ENCODE measurements around the gene BPHL. TPM values are rescaled to one million over a fixed set of nuclear protein-coding genes. Genes with fewer than 3 reads are reported as not detected.

BPHL gene
- total and polyA plus RNA-seq, 4 experiments from 2014 or later = 8.1 to 13.7 (median 10.2) TPM

DNA sequence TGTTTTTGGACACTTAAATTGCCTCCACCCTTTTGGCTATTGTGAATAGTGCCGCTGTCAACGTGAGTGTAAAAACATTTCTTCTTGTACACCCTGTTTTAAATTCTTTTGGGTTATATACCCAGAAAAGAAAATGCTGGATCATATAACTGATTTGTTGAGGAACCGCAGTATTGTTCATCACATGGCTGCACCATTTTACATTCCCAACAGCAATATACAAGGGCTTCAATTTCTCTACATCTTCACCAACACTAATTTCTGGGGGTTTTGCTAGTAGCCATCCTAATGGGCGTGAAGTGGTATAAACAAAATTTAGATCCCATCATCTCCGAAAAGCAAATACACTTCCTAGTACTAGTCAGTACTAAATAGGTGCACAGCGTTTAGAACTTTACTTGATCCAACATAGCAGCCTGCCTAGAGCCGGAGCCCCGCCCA lies 579 bp upstream of the BPHL start:
- Mint-ChIP-seq H3K4me3 (peak overlapping the region; percentile 75 to 96 (median 91)), H3K27me3 (no peaks in the 10 kb centered on the region), H3K27ac (peak overlapping the region; percentile 93 to 97 (median 96)), H3K36me3 (peaks cover 11 to 21% of the 10 kb centered on the region in 2 donors), H3K9me3 (no peaks in the 10 kb centered on the region), H3K4me1 (peaks cover 7 to 20% (median 14%) of the 10 kb centered on the region in 4 donors)
- Histone ChIP-seq H3K9me3 (ENCODE audit: control insufficient read depth in 1 of 2, low read length in 2 of 2) (no peaks in the 10 kb centered on the region), H3K27ac (ENCODE audit: low read depth, low read length) (peak overlapping the region; percentile 87), H3K4me1 (ENCODE audit: insufficient read depth, low read length) (peaks cover 14% of the 10 kb centered on the region), H3K27me3 (ENCODE audit: insufficient read depth, low read length) (no peaks in the 10 kb centered on the region), H3K4me3 (ENCODE audit: low read length in 2 of 2) (peak overlapping the region; percentile 71 to 94), H3K36me3 (ENCODE audit: insufficient read depth, low read length) (peaks cover 17% of the 10 kb centered on the region)
- DNase-seq = no peak
- ChIA-PET CTCF (ENCODE audit: partially characterized antibody) (interaction anchor here (0.6 kb wide), 1 partner anchor 51 kb away, joined by 3 read pairs; no protein-coding TSS in a partner anchor), POLR2A (ENCODE audit: partially characterized antibody) (interaction anchor here (1.0 to 1.6 kb wide), 6 partner anchors 39 to 900 kb away, joined by 3 to 9 read pairs (median 4); partner anchors contain the start of genes PSMG4, RIPK1 and TUBB2A)
- intact Hi-C loops (cut with micrococcal nuclease) = loop anchor here (1.0 to 2.0 kb wide), 11 partner anchors 39 to 1017 kb away; partner anchors contain the start of genes ECI2, NQO2, PSMG4 and SLC22A23

GRCh38 chr6:3119040-3119723 lies 671 bp downstream of the BPHL start:
- ChIA-PET CTCF (ENCODE audit: partially characterized antibody) (interaction anchor here (0.8 to 4.8 kb wide), 7 partner anchors 38 to 140 kb away, joined by 3 to 26 read pairs (median 3); partner anchors contain the start of genes PSMG4 and TUBB2A), POLR2A (ENCODE audit: partially characterized antibody) (interaction anchor here (0.8 to 1.7 kb wide), 9 partner anchors 38 to 899 kb away, joined by 3 to 9 read pairs (median 4); partner anchors contain the start of genes PSMG4, RIPK1 and TUBB2A)
- Mint-ChIP-seq H3K36me3 (peaks cover 4 to 12% of the 10 kb centered on the region in 2 donors), H3K4me3 (peak overlapping the region; percentile 74 to 96 (median 91)), H3K27me3 (no peaks in the 10 kb centered on the region), H3K4me1 (peaks cover 7 to 20% (median 14%) of the 10 kb centered on the region in 4 donors), H3K9me3 (no peaks in the 10 kb centered on the region), H3K27ac (peak overlapping the region; percentile 18 to 97 (median 86))
- DNase-seq = no peak
- H3K9me3 ChIP-seq (ENCODE audit: control insufficient read depth in 1 of 2, low read length in 2 of 2) = no peaks in the 10 kb centered on the region
- peak overlapping the region; percentile 87 for H3K27ac ChIP-seq (ENCODE audit: low read depth, low read length)
- H3K4me1 ChIP-seq (ENCODE audit: insufficient read depth, low read length) = peaks cover 14% of the 10 kb centered on the region
- H3K4me3 ChIP-seq (ENCODE audit: low read length in 2 of 2) = peak overlapping the region; percentile 76 to 94
- intact Hi-C loops (cut with micrococcal nuclease) = loop anchor here (2.0 kb wide), 2 partner anchors 140 to 902 kb away; partner anchors contain the start of gene PSMG4
- H3K36me3 ChIP-seq (ENCODE audit: insufficient read depth, low read length) = peaks cover 4% of the 10 kb centered on the region
- H3K27me3 ChIP-seq (ENCODE audit: insufficient read depth, low read length) = no peaks in the 10 kb centered on the region

- CTCF ChIA-PET (ENCODE audit: partially characterized antibody) = interaction anchor here (1.1 to 4.8 kb wide), 2 partner anchors 129 to 130 kb away, joined by 4 to 26 read pairs; no protein-coding TSS in a partner anchor
- H3K36me3 ChIP-seq (ENCODE audit: insufficient read depth, low read length) = no peaks in the 10 kb centered on the region
- Mint-ChIP-seq H3K27me3 (no peaks in the 10 kb centered on the region), H3K36me3 (peaks cover 0 to 5% of the 10 kb centered on the region in 2 donors), H3K4me1 (peaks cover 7 to 20% (median 14%) of the 10 kb centered on the region in 4 donors), H3K27ac (peak overlapping the region in 1 of 7 donors; percentile 24), H3K4me3 (peak overlapping the region in 3 of 8 donors; percentile 6 to 49 (median 48)), H3K9me3 (no peaks in the 10 kb centered on the region)
- intact Hi-C loops (cut with micrococcal nuclease) = no loop called here
- POLR2A ChIA-PET (ENCODE audit: partially characterized antibody) = interaction anchor here (0.9 kb wide), 1 partner anchor 47 kb away, joined by 3 read pairs; no protein-coding TSS in a partner anchor
- no peak for DNase-seq
- no peak overlapping the region for H3K27ac ChIP-seq (ENCODE audit: low read depth, low read length)
- peaks cover 14% of the 10 kb centered on the region for H3K4me1 ChIP-seq (ENCODE audit: insufficient read depth, low read length)
- H3K4me3 ChIP-seq (ENCODE audit: low read length in 2 of 2) = no peak overlapping the region
- no peaks in the 10 kb centered on the region for H3K9me3 ChIP-seq (ENCODE audit: control insufficient read depth in 1 of 2, low read length in 2 of 2)
- no peaks in the 10 kb centered on the region for H3K27me3 ChIP-seq (ENCODE audit: insufficient read depth, low read length)
Observed at GRCh38 chr6:3120765-3121089, 2.2 kb downstream of the BPHL start.

GRCh38 chr6:3122823-3123182 lies 4.3 kb downstream of the BPHL start:
- Histone ChIP-seq H3K4me1 (ENCODE audit: insufficient read depth, low read length) (peaks cover 11% of the 10 kb centered on the region), H3K9me3 (ENCODE audit: control insufficient read depth in 1 of 2, low read length in 2 of 2) (no peaks in the 10 kb centered on the region), H3K27ac (ENCODE audit: low read depth, low read length) (no peak overlapping the region), H3K36me3 (ENCODE audit: insufficient read depth, low read length) (no peaks in the 10 kb centered on the region), H3K27me3 (ENCODE audit: insufficient read depth, low read length) (no peaks in the 10 kb centered on the region), H3K4me3 (ENCODE audit: low read length in 2 of 2) (no peak overlapping the region)
- peaks cover 0 to 3% of the 10 kb centered on the region in 2 donors for H3K36me3 Mint-ChIP-seq
- H3K27me3 Mint-ChIP-seq = no peaks in the 10 kb centered on the region
- intact Hi-C loops (cut with micrococcal nuclease) = no loop called here
- no peak overlapping the region for H3K4me3 Mint-ChIP-seq
- CTCF ChIA-PET (ENCODE audit: partially characterized antibody) = interaction anchor here (0.6 to 4.8 kb wide), 2 partner anchors 128 to 137 kb away, joined by 3 to 26 read pairs; no protein-coding TSS in a partner anchor
- no peak for DNase-seq
- no peaks in the 10 kb centered on the region for H3K9me3 Mint-ChIP-seq
- POLR2A ChIA-PET (ENCODE audit: partially characterized antibody) = no interaction called here
- H3K4me1 Mint-ChIP-seq = peaks cover 7 to 18% (median 9%) of the 10 kb centered on the region in 4 donors
- H3K27ac Mint-ChIP-seq = no peak overlapping the region

DNA sequence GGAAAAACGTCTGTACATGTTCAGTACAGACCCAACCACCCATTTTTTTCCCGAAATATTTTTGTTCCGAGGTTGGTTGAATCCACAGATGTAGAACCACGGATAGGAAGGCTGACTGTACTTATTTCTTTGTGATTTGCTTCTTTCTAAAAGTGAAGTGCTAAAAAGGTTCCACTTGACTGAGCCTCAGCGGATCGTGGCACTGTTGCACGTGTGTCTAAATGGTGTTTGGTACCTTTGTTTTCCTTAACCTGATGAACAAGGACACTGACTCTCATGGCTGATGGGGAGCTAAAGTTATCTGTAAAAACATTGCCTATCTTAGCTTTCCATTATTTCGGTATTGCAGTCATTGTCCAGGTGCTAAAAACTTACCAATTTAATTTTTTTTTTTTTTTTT lies 6.2 kb downstream of the BPHL start:
- H3K4me3 ChIP-seq (ENCODE audit: low read length in 2 of 2) = no peak overlapping the region
- Mint-ChIP-seq H3K36me3 (peaks cover 7 to 9% of the 10 kb centered on the region in 2 donors), H3K9me3 (no peaks in the 10 kb centered on the region), H3K4me3 (no peak overlapping the region), H3K27me3 (no peaks in the 10 kb centered on the region), H3K27ac (no peak overlapping the region), H3K4me1 (peaks cover 0 to 4% (median 0%) of the 10 kb centered on the region in 4 donors)
- ChIA-PET CTCF (ENCODE audit: partially characterized antibody) (interaction anchor here (1.0 to 1.2 kb wide), 8 partner anchors 14 to 853 kb away, joined by 3 to 10 read pairs (median 3); no protein-coding TSS in a partner anchor), POLR2A (ENCODE audit: partially characterized antibody) (no interaction called here)
- no peak overlapping the region for H3K27ac ChIP-seq (ENCODE audit: low read depth, low read length)
- no peaks in the 10 kb centered on the region for H3K4me1 ChIP-seq (ENCODE audit: insufficient read depth, low read length)
- intact Hi-C loops (cut with micrococcal nuclease) = no loop called here
- no peaks in the 10 kb centered on the region for H3K27me3 ChIP-seq (ENCODE audit: insufficient read depth, low read length)
- H3K36me3 ChIP-seq (ENCODE audit: insufficient read depth, low read length) = no peaks in the 10 kb centered on the region
- DNase-seq = no peak
- no peaks in the 10 kb centered on the region for H3K9me3 ChIP-seq (ENCODE audit: control insufficient read depth in 1 of 2, low read length in 2 of 2)

DNA sequence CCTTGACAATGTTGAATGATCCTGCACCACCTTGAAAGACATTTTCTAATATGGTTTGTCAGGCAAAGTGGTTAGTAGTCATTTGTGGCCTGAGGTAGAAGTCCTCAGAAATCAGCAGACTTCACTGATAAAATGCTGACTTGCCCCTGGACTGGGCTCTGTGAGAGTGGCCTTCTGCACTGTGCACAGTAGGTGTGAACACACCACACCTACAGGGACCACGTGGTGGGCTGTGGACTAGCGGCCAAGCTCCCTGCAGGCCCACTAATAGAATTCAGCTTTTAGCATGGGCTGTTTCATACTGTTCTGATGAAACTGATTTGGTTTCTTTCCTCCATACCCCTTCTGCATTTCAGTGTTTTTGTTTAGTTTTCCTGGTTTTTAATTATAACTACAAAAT lies 7.3 kb downstream of the BPHL start:
- Mint-ChIP-seq H3K9me3 (no peaks in the 10 kb centered on the region), H3K4me1 (peaks cover 0 to 4% (median 0%) of the 10 kb centered on the region in 4 donors), H3K4me3 (no peak overlapping the region), H3K27me3 (no peaks in the 10 kb centered on the region), H3K27ac (no peak overlapping the region), H3K36me3 (peaks cover 12 to 15% of the 10 kb centered on the region in 2 donors)
- H3K27ac ChIP-seq (ENCODE audit: low read depth, low read length) = no peak overlapping the region
- ChIA-PET CTCF (ENCODE audit: partially characterized antibody) (interaction anchor here (0.7 to 7.4 kb wide), 16 partner anchors 9 to 895 kb away, joined by 3 to 83 read pairs (median 4); partner anchors contain the start of gene TUBB2A), POLR2A (ENCODE audit: partially characterized antibody) (no interaction called here)
- intact Hi-C loops (cut with micrococcal nuclease) = loop anchor here (1.0 to 2.0 kb wide), 4 partner anchors 31 to 606 kb away; partner anchors contain the start of gene TUBB2A
- H3K9me3 ChIP-seq (ENCODE audit: control insufficient read depth in 1 of 2, low read length in 2 of 2) = no peaks in the 10 kb centered on the region
- no peak overlapping the region for H3K4me3 ChIP-seq (ENCODE audit: low read length in 2 of 2)
- no peaks in the 10 kb centered on the region for H3K27me3 ChIP-seq (ENCODE audit: insufficient read depth, low read length)
- H3K4me1 ChIP-seq (ENCODE audit: insufficient read depth, low read length) = no peaks in the 10 kb centered on the region
- no peak for DNase-seq
- H3K36me3 ChIP-seq (ENCODE audit: insufficient read depth, low read length) = no peaks in the 10 kb centered on the region

Measured in CD4-positive, alpha-beta memory T cell (primary cell).